Testis (tissue), 3 donors: ENCODE measurements around the gene PCID2. TPM values are rescaled to one million over a fixed set of nuclear protein-coding genes. Genes with fewer than 3 reads are reported as not detected.

Experiments
- DNase-seq: peaks from one replicate; pipeline ENCODE4 v3.0.0-alpha.2; 2019
- H3K27ac ChIP-seq, 2 donors: fragments of 200-600 bp; sonication (generic); one replicate each; pipeline ENCODE4 v1.5.1; 2019
- H3K27me3 ChIP-seq: fragments of 200-600 bp; sonication (generic); one replicate; pipeline ENCODE4 v1.5.1; 2019
- H3K36me3 ChIP-seq: fragments of 200-600 bp; sonication (generic); one replicate; pipeline ENCODE4 v1.5.1; 2017; ENCODE audit warnings: low read depth; ENCODE audit errors: missing control alignments
- H3K4me1 ChIP-seq: fragments of 200-600 bp; sonication (generic); one replicate; pipeline ENCODE4 v1.5.1; 2019
- H3K4me3 ChIP-seq, 2 donors: fragments of 200-600 bp; sonication (generic); one replicate each; pipeline ENCODE4 v1.5.1; 2017 to 2019
- H3K9me3 ChIP-seq: fragments of 200-600 bp; sonication (generic); one replicate; pipeline ENCODE4 v1.5.1; 2017
- POLR2A ChIP-seq: fragments of 450-650 bp; IDR thresholded peaks from one replicate; pipeline ENCODE4 v1.6.1; 2017; ENCODE audit warnings: antibody characterized with exemption, mild to moderate bottlenecking, moderate library complexity
- WGBS, 2 donors: methylation state at CpG; one replicate each; pipeline ENCODE4 v1.1.5; 2018; 5-methylcytosine and 5-hydroxymethylcytosine counted together
- intact Hi-C: fragments of 100-400 bp; cut with DNase I; formaldehyde crosslinking; loops from one replicate; pipeline ENCODE4 v1.15.1; 2023; ENCODE audit warnings: low total_unique reads
- polyA plus RNA-seq: library from polyadenylated mRNA; stranded (reverse); fragments of 350-450 nt; fragmentation: Illumina TruSeq; extraction: RNeasy Lipid Tissue Mini Kit (QIAGEN cat#74804); gene quantifications from one replicate; pipeline ENCODE4 v1.2.3, GENCODE V29; 2014; ENCODE audit warnings: low read depth, low replicate concordance; ENCODE audit not compliant: insufficient read depth
- total RNA-seq, 2 donors: library from RNA; depleted of rRNA; stranded (reverse); fragments of >200 nt; gene quantifications; one replicate each; pipeline ENCODE4 v1.2.3, GENCODE V29; 2016
- TF ChIP-seq, protein P1 (sequence below), 3 experiments: fragments of 450-650 bp in 2 of 3; fragments of 200-600 bp in 1 of 3; sonication (generic) in 1 of 3; IDR thresholded peaks; one replicate each; pipeline ENCODE4 v1.5.1; 2016 to 2019; ENCODE audit warnings: antibody characterized with exemption in 3 of 3, mild to moderate bottlenecking in 2 of 3, moderate library complexity in 1 of 3

PCID2 gene
- total and polyA plus RNA-seq, 3 donors from 2014 or later = 72.2 to 130 (median 73.4) TPM

DNA sequence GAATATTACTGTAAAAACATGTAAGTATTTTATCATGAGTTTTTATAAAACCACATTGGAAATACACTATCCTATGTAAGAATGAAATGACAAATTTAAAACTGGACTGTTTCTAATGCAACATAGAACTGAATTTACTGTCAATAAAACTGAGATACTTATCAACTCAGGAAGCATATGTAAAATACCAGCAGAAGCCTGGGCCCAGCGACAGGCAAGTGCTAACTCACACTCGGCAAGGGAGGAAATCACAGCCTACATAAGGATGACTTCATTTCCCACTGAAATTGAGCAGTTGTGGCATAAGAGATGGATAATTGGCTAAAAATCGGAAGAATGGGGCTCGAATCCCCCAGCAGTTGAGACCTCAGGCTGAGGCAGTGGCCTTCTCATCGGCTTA lies 38.0 kb downstream of the PCID2 start:
- H3K27me3 ChIP-seq = no peaks in the 10 kb centered on the region
- 89 to 90% methylated on average over 5 of the region's 5 CpGs for WGBS, 2 donors
- H3K36me3 ChIP-seq = no peaks in the 10 kb centered on the region
- TF ChIP-seq POLR2A = no peak
- TF ChIP-seq, protein P1, sequence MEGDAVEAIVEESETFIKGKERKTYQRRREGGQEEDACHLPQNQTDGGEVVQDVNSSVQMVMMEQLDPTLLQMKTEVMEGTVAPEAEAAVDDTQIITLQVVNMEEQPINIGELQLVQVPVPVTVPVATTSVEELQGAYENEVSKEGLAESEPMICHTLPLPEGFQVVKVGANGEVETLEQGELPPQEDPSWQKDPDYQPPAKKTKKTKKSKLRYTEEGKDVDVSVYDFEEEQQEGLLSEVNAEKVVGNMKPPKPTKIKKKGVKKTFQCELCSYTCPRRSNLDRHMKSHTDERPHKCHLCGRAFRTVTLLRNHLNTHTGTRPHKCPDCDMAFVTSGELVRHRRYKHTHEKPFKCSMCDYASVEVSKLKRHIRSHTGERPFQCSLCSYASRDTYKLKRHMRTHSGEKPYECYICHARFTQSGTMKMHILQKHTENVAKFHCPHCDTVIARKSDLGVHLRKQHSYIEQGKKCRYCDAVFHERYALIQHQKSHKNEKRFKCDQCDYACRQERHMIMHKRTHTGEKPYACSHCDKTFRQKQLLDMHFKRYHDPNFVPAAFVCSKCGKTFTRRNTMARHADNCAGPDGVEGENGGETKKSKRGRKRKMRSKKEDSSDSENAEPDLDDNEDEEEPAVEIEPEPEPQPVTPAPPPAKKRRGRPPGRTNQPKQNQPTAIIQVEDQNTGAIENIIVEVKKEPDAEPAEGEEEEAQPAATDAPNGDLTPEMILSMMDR (IDR thresholded peaks at IDR 0.05) = no peak
- H3K4me1 ChIP-seq = no peaks in the 10 kb centered on the region
- intact Hi-C loops = no loop called here
- no peak overlapping the region for H3K4me3 ChIP-seq
- DNase-seq = no peak
- H3K27ac ChIP-seq = no peak overlapping the region
- no peaks in the 10 kb centered on the region for H3K9me3 ChIP-seq

DNA sequence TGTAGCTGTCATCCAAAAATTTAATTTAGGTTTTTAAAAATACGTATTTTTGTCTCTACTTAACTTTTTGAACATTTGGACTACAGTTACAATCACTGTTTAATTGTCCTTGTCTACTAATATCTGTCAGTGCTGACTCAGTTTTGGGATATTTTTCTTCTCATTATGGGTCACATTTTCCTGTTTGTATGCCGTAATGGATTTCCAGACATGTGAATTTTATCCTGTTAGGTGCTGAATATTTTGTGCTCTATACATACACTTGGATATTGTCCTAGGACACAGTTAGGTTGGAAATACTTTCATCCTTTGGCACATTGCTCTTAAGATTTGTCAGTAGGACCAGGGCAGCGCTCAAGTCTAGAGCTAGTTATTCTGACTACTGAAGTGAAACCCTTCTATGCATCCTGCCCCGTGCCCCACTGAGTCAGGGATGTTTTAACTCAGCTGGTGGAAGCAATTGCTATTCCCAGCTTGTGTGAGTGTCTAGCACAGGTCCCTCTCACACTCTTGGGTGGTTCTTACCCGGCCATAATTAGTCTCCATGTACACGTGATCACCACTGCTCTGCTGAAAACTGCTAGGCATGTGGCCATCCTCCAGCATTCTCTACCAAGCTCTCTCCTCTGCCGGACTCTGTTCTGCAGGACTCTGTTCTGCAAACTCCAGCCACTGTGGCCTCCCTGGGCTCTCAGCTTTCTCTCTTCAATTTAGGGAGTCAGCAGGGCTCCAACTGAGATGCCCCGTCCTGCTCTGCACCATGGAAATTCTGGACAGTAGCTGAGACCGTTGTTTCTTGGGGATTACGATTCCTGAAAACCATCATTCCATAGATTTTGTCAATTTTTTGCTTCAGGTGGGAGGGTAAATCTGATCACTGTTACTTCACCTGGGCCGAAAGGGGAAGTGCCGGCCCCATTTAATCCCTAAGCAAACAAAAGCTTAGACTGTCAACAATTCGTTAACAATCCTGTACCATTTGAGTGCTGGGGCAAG lies 38.9 kb downstream of the PCID2 start:
- Histone ChIP-seq H3K4me3 (no peak overlapping the region), H3K27me3 (no peaks in the 10 kb centered on the region), H3K36me3 (no peaks in the 10 kb centered on the region), H3K9me3 (no peaks in the 10 kb centered on the region), H3K27ac (no peak overlapping the region), H3K4me1 (no peaks in the 10 kb centered on the region)
- TF ChIP-seq POLR2A = no peak
- TF ChIP-seq, protein P1 (IDR thresholded peaks at IDR 0.05) = no peak
- intact Hi-C loops = no loop called here
- WGBS, 2 donors = 97% methylated on average over 13 of the region's 13 CpGs
- no peak for DNase-seq

DNA sequence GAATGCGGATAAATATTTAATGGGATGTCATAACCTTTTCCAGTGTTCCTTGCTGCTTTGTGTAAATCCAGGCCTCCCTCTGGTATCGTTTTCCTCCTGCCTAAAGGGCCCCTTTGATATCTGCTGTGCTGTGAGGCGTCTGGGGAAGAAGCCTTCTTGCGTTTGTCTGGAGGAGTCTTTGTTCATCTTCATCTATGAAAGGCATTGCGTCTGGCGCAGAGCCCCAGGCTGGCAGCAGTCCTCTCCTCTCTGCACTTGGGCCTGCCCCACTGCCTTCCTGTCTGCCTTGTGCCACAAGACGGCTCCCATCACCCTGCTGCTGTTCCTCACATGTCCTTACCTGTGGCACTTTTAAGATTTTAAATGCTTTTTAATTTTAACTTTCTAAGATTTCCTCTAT lies 40.3 kb downstream of the PCID2 start:
- DNase-seq = no peak
- no peaks in the 10 kb centered on the region for H3K9me3 ChIP-seq
- no peaks in the 10 kb centered on the region for H3K36me3 ChIP-seq
- TF ChIP-seq, protein P1 (IDR thresholded peaks at IDR 0.05) = no peak
- TF ChIP-seq POLR2A = no peak
- H3K27me3 ChIP-seq = no peaks in the 10 kb centered on the region
- H3K27ac ChIP-seq = no peak overlapping the region
- intact Hi-C loops = no loop called here
- WGBS, 2 donors = 86 to 93% methylated on average over 7 of the region's 7 CpGs
- H3K4me1 ChIP-seq = no peaks in the 10 kb centered on the region
- H3K4me3 ChIP-seq = no peak overlapping the region

DNA sequence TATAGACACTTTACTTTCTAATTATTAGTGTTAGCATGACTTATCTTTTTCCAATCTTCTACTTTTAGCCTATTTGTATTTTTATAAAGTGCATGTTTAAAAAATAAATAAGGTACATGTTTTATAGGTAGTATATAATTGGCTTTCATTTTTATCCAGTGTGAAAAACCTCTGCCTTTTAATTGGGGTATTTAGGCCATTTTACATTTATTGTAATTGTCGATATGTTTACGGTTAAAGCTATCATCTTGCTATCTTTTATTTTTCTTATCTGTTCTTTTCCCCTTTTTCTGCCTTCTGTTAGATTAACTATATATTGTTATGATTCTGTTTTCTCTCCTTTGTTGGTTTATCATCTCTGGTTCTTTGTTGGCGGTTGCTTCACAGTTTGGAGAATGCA lies 40.9 kb downstream of the PCID2 start:
- Histone ChIP-seq H3K4me1 (no peaks in the 10 kb centered on the region), H3K4me3 (no peak overlapping the region), H3K27ac (no peak overlapping the region), H3K9me3 (no peaks in the 10 kb centered on the region), H3K27me3 (no peaks in the 10 kb centered on the region), H3K36me3 (no peaks in the 10 kb centered on the region)
- TF ChIP-seq, protein P1 (IDR thresholded peaks at IDR 0.05) = no peak
- TF ChIP-seq POLR2A = no peak
- no peak for DNase-seq
- 98 to 99% methylated on average over 3 of the region's 3 CpGs for WGBS, 2 donors
- intact Hi-C loops = no loop called here

DNA sequence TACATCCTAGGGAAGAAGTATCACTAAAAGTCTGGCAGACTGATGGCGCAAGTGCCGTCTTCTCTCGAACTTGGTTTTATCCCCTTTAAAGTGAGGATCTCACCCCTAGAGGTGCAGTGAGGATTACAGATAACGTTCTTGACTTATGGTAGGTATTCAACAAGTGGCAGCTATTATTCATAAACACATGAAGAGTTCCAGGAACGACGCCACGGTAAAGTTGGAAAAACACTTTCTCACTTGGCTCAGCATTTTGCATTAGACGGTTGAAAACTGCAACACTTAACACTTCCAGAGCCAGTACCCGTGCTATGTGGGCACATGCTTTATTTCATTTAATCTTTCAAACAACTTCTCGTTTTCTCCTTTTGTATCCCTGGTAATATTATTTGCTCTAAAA lies 41.3 kb downstream of the PCID2 start:
- no peak for DNase-seq
- Histone ChIP-seq H3K27me3 (no peaks in the 10 kb centered on the region), H3K27ac (no peak overlapping the region), H3K4me1 (no peaks in the 10 kb centered on the region), H3K4me3 (no peak overlapping the region), H3K9me3 (no peaks in the 10 kb centered on the region), H3K36me3 (no peaks in the 10 kb centered on the region)
- intact Hi-C loops = no loop called here
- WGBS, 2 donors = 93% methylated on average over 10 of the region's 10 CpGs
- TF ChIP-seq, protein P1 (IDR thresholded peaks at IDR 0.05) = no peak
- no peak for TF ChIP-seq POLR2A
